OCI-LY1 (cell line): Measurements from ENCODE around the gene PLEK.

Experiments used
- H2AFZ ChIP-seq: fragments of 200-600 bp; sonication (generic), shearing (Covaris generic); 2 replicates; pipeline ENCODE4 v1.6.0; 2014; ENCODE audit warnings: antibody characterized with exemption, mild to moderate bottlenecking, low read length
- H3F3A ChIP-seq: fragments of 200-600 bp; sonication (generic), shearing (Covaris generic); 2 replicates; pipeline ENCODE4 v1.6.0; 2014; ENCODE audit warnings: mild to moderate bottlenecking, antibody characterized with exemption, low read length, moderate library complexity; ENCODE audit not compliant: insufficient read depth
- H3K27ac ChIP-seq: fragments of 200-600 bp; sonication (generic); 2 replicates; pipeline ENCODE4 v1.5.1; 2014; ENCODE audit warnings: low read length, mixed run types, mild to moderate bottlenecking, low read depth; ENCODE audit not compliant: poor library complexity, severe bottlenecking
- H3K27me3 ChIP-seq: fragments of 200-600 bp; sonication (generic); 2 replicates; pipeline ENCODE4 v1.6.0; 2014; ENCODE audit warnings: antibody characterized with exemption, mild to moderate bottlenecking, low read length, moderate library complexity; ENCODE audit not compliant: insufficient read depth
- H3K36me3 ChIP-seq: fragments of 200-600 bp; sonication (generic); 2 replicates; pipeline ENCODE4 v1.6.1; 2014; ENCODE audit warnings: mild to moderate bottlenecking, antibody characterized with exemption, low read length, moderate library complexity, mixed read lengths; ENCODE audit not compliant: insufficient read depth
- H3K4me1 ChIP-seq: fragments of 200-600 bp; sonication (generic); 2 replicates; pipeline ENCODE4 v1.5.1; 2014; ENCODE audit warnings: mild to moderate bottlenecking, low read length, moderate library complexity; ENCODE audit not compliant: insufficient read depth, severe bottlenecking
- H3K4me2 ChIP-seq: fragments of 200-600 bp; sonication (generic), shearing (Covaris generic); 2 replicates; pipeline ENCODE4 v1.6.1; 2014; ENCODE audit warnings: low read length
- H3K4me3 ChIP-seq: fragments of 200-600 bp; sonication (generic); 2 replicates; pipeline ENCODE4 v1.5.1; 2014; ENCODE audit warnings: low read length, low read depth, mild to moderate bottlenecking, mixed read lengths; ENCODE audit not compliant: poor library complexity, severe bottlenecking
- H3K79me2 ChIP-seq: fragments of 200-600 bp; shearing (Covaris generic); 2 replicates; pipeline ENCODE4 v1.6.1; 2016; ENCODE audit warnings: mixed run types, low read length, mixed read lengths; ENCODE audit not compliant: insufficient read depth
- H3K9ac ChIP-seq: fragments of 200-600 bp; sonication (generic), shearing (Covaris generic); 2 replicates; pipeline ENCODE4 v1.6.1; 2014; ENCODE audit warnings: mild to moderate bottlenecking, low read length, mixed read lengths
- H3K9me2 ChIP-seq: fragments of 200-600 bp; sonication (generic), shearing (Covaris generic); 2 replicates; pipeline ENCODE4 v1.6.1; 2014; ENCODE audit warnings: low read depth, mild to moderate bottlenecking, low read length, mixed read lengths
- H3K9me3 ChIP-seq: fragments of 200-600 bp; shearing (Covaris generic); 2 replicates; pipeline ENCODE4 v1.6.1; 2014; ENCODE audit warnings: low read length, mixed read lengths
- H4K20me1 ChIP-seq: fragments of 200-600 bp; sonication (generic), shearing (Covaris generic); 2 replicates; pipeline ENCODE4 v1.6.0; 2016; ENCODE audit warnings: mild to moderate bottlenecking, low read length; ENCODE audit not compliant: insufficient read depth
- CTCF ChIP-seq: fragments of 200-600 bp; sonication (generic), shearing (Covaris generic); IDR thresholded peaks from 2 replicates; pipeline ENCODE4 v1.5.1; 2017; ENCODE audit warnings: mild to moderate bottlenecking, antibody characterized with exemption, low read length, moderate library complexity, mixed read lengths
- EZH2 ChIP-seq: fragments of 200-600 bp; sonication (generic), shearing (Covaris generic); IDR thresholded peaks from 2 replicates; pipeline ENCODE4 v1.8.0; 2017; ENCODE audit warnings: borderline replicate concordance, mixed run types, mild to moderate bottlenecking, antibody characterized with exemption, low read length, moderate library complexity, mixed read lengths

PLEK gene

GRCh38 chr2:68371581-68371980 lies 6.5 kb downstream of the PLEK start:
- TF ChIP-seq EZH2 (no peak), CTCF (no peak)

DNA sequence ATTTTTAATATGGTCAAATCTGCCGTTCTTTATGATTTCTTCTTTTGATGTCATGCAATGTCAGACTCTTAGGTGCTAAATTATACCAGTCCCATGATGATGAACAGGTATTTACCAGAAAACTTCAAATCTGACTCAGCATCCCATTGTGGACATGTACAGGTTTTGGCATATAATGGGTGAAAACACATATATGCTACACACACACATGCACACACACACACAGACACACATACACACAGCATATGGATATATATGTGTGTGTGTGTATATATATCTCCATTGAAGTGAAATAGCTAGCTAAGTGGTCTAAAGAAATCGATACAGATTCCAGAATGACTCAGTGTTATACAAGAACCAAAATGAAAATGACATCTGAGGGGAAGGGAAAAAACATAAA lies 7.4 kb downstream of the PLEK start:
- H3K4me3 ChIP-seq, result no peak overlapping the region
- H4K20me1 ChIP-seq, result no peaks in the 10 kb centered on the region
- H3K4me1 ChIP-seq, result peaks cover 41% of the 10 kb centered on the region
- H3K79me2 ChIP-seq, result peaks cover 3% of the 10 kb centered on the region; the same call in 1 of the 2 replicates
- no peak overlapping the region for H3K4me2 ChIP-seq
- peaks cover 26% of the 10 kb centered on the region for H3K36me3 ChIP-seq
- no peak overlapping the region for H3K27ac ChIP-seq
- TF ChIP-seq CTCF (no peak), EZH2 (no peak)
- H3K9ac ChIP-seq, result no peak overlapping the region
- no peak overlapping the region for H2AFZ ChIP-seq
- H3K27me3 ChIP-seq, result no peaks in the 10 kb centered on the region
- no peaks in the 10 kb centered on the region for H3K9me2 ChIP-seq
- peaks cover 18% of the 10 kb centered on the region for H3K9me3 ChIP-seq
- no peaks in the 10 kb centered on the region for H3F3A ChIP-seq

More at GRCh38 chr2:68371581-68371980, 6.5 kb downstream of the PLEK start:
- no peaks in the 10 kb centered on the region for H3F3A ChIP-seq
- H3K4me2 ChIP-seq, result no peak overlapping the region
- no peak overlapping the region for H3K4me3 ChIP-seq
- no peak overlapping the region for H3K9ac ChIP-seq
- peaks cover 18% of the 10 kb centered on the region for H3K9me3 ChIP-seq
- H3K27ac ChIP-seq, result no peak overlapping the region
- peaks cover 41% of the 10 kb centered on the region for H3K4me1 ChIP-seq
- no peaks in the 10 kb centered on the region for H3K9me2 ChIP-seq
- no peaks in the 10 kb centered on the region for H4K20me1 ChIP-seq
- H2AFZ ChIP-seq, result no peak overlapping the region
- peaks cover 3% of the 10 kb centered on the region; the same call in 1 of the 2 replicates for H3K79me2 ChIP-seq
- H3K27me3 ChIP-seq, result no peaks in the 10 kb centered on the region
- H3K36me3 ChIP-seq, result peaks cover 26% of the 10 kb centered on the region

GRCh38 chr2:68374184-68374583 lies 9.1 kb downstream of the PLEK start:
- no peaks in the 10 kb centered on the region for H3K27me3 ChIP-seq
- no peak overlapping the region for H3K27ac ChIP-seq
- H3F3A ChIP-seq, result no peaks in the 10 kb centered on the region
- no peak overlapping the region for H2AFZ ChIP-seq
- peaks cover 9% of the 10 kb centered on the region for H3K9me3 ChIP-seq
- peaks cover 10% of the 10 kb centered on the region for H3K36me3 ChIP-seq
- peaks cover 34% of the 10 kb centered on the region for H3K4me1 ChIP-seq
- H3K4me2 ChIP-seq, result no peak overlapping the region
- H3K9ac ChIP-seq, result no peak overlapping the region
- H4K20me1 ChIP-seq, result no peaks in the 10 kb centered on the region
- H3K79me2 ChIP-seq, result peaks cover 3% of the 10 kb centered on the region; the same call in 1 of the 2 replicates
- no peak overlapping the region for H3K4me3 ChIP-seq
- no peaks in the 10 kb centered on the region for H3K9me2 ChIP-seq
- no peak for TF ChIP-seq EZH2
- no peak for TF ChIP-seq CTCF
